Kidney (tissue), 14 donors: ENCODE data around the gene KRT82. TPM values are rescaled to one million over a fixed set of nuclear protein-coding genes. Genes with fewer than 3 reads are reported as not detected.

Source experiments
- DNase-seq, 5 donors: peaks; one replicate each; pipeline ENCODE4 v3.0.0-alpha.2; 2013 to 2020
- FAIRE-seq: peaks from 2 replicates; lab custom pipeline; 2012; peaks lifted over from hg19 to GRCh38; lab: Jason Lieb, UNC
- H3K27ac ChIP-seq, 2 donors: one replicate each; pipeline ENCODE4 v1.7.0; 2013; ENCODE audit warnings: low read depth in 2 of 2, low read length in 2 of 2, inconsistent platforms in 1 of 2
- H3K27me3 ChIP-seq: one replicate; pipeline ENCODE4 v1.7.1; 2013; ENCODE audit warnings: low read length, inconsistent platforms; ENCODE audit not compliant: control insufficient read depth, insufficient read depth
- H3K36me3 ChIP-seq, 3 donors: one replicate each; pipeline versions ENCODE4 v1.7.0 to v1.7.1; 2013; ENCODE audit warnings: low read length in 3 of 3, control low read depth in 1 of 3, inconsistent platforms in 1 of 3; ENCODE audit not compliant: insufficient read depth in 3 of 3, control insufficient read depth in 2 of 3
- H3K4me1 ChIP-seq, 3 donors: one replicate each; pipeline versions ENCODE4 v1.7.0 to v1.7.1; 2013; ENCODE audit warnings: low read length in 3 of 3, inconsistent platforms in 1 of 3, low read depth in 1 of 3; ENCODE audit not compliant: control insufficient read depth in 2 of 3, insufficient read depth in 2 of 3
- H3K4me3 ChIP-seq, 3 donors: one replicate each; pipeline versions ENCODE4 v1.7.0 to v1.8.1; 2013; ENCODE audit warnings: low read length in 3 of 3, control low read depth in 1 of 3, inconsistent platforms in 1 of 3
- H3K9ac ChIP-seq, 3 donors: one replicate each; pipeline versions ENCODE4 v1.7.0 to v1.7.1; 2013; ENCODE audit warnings: low read length in 3 of 3, control low read depth in 1 of 3, inconsistent platforms in 1 of 3
- H3K9me3 ChIP-seq, 3 donors: one replicate each; pipeline versions ENCODE4 v1.7.0 to v1.7.1; 2013; ENCODE audit warnings: low read length in 3 of 3, control low read depth in 1 of 3, inconsistent platforms in 1 of 3; ENCODE audit not compliant: control insufficient read depth in 2 of 3, insufficient read depth in 1 of 3
- intact Hi-C: fragments of 100-400 bp; cut with DNase I; formaldehyde crosslinking; loops from one replicate; pipeline ENCODE4 v1.11.1; 2022
- polyA plus RNA-seq: library from polyadenylated mRNA; stranded (reverse); fragments of 350-450 nt; fragmentation: Illumina TruSeq; extraction: RNeasy Lipid Tissue Mini Kit (QIAGEN cat#74804); gene quantifications from one replicate; pipeline ENCODE4 v1.2.3, GENCODE V29; 2014; ENCODE audit warnings: low read depth, low replicate concordance; ENCODE audit not compliant: insufficient read depth
- total RNA-seq: library from RNA; stranded (reverse); fragmentation: NEBNext Ultra II Directional; extraction: Animal tissue kit (Norgen Biotek cat#: 25700); gene quantifications from one replicate; pipeline ENCODE4 v1.2.1, GENCODE V29; 2021
- TF ChIP-seq, protein P1 (sequence below): IDR thresholded peaks from 3 replicates; pipeline ENCODE4 v1.5.1; 2012; ENCODE audit warnings: mild to moderate bottlenecking, moderate library complexity, borderline replicate concordance; ENCODE audit not compliant: insufficient read depth; ENCODE audit errors: extremely low read depth
- donor health status: control.
- donor health status: control.
- donor health status: control.
- donor health status: control.
- donor health status: control.
- donor health status: DM: yes; HTN: yes; CAD: no.
- donor health status: Normal renal cell carcinoma (clear cell type).

Gene KRT82
- total and polyA plus RNA-seq, 2 donors from 2014 or later = not detected

DNA sequence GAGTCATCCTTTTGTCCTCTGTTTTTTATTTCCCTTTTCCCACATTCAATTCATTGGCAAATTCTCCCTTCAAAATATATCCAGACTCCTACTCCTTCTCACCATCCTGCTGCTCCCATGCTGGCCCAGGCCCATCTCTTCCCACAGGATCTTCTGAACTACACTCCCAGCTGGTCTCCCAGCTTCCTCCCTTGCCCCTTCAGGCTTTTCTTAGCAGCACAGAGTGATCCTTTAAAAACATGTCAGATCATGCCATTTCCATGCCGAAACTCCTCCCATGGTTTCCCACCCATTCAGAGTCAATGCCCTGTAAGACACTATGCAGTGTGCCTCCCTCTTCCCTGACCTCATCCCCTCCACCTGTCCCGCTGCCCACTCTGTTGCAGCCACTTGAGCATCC is 18.3 kb downstream of the KRT82 start:
- Histone ChIP-seq H3K9me3 (no peaks in the 10 kb centered on the region), H3K36me3 (no peaks in the 10 kb centered on the region), H3K9ac (no peak overlapping the region), H3K27ac (no peak overlapping the region), H3K4me1 (no peaks in the 10 kb centered on the region), H3K4me3 (no peak overlapping the region), H3K27me3 (no peaks in the 10 kb centered on the region)
- TF ChIP-seq, protein P1, sequence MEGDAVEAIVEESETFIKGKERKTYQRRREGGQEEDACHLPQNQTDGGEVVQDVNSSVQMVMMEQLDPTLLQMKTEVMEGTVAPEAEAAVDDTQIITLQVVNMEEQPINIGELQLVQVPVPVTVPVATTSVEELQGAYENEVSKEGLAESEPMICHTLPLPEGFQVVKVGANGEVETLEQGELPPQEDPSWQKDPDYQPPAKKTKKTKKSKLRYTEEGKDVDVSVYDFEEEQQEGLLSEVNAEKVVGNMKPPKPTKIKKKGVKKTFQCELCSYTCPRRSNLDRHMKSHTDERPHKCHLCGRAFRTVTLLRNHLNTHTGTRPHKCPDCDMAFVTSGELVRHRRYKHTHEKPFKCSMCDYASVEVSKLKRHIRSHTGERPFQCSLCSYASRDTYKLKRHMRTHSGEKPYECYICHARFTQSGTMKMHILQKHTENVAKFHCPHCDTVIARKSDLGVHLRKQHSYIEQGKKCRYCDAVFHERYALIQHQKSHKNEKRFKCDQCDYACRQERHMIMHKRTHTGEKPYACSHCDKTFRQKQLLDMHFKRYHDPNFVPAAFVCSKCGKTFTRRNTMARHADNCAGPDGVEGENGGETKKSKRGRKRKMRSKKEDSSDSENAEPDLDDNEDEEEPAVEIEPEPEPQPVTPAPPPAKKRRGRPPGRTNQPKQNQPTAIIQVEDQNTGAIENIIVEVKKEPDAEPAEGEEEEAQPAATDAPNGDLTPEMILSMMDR = no peak
- FAIRE-seq (no peak), DNase-seq (no peak)
- intact Hi-C loops = loop anchor here (10.0 kb wide), 1 partner anchor 117 kb away; no protein-coding TSS in a partner anchor

DNA sequence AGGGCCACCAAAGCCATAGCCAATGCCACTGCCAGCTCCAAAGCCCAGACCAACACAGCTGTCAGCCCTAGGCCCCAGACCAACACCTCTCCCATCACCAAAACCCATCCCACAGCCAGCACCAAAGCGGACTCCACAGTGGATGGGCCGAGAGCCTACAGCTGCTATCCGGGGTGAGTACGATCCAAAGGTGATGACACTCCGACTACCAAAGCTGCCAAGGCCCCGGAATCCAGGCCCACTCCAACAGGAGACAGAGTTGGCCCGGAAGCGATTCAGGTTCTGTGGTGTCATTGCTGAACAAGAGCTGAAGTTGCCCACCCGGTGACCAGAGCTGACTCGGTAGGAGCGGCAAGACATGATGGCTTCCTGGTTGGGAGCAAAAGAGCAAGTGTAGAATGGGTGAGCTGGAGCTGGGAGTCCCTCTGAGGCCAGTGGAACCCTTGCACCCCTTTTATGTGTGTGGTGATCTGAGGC is 20.9 kb downstream of the KRT82 start, which contains the start of gene KRT84:
Gene KRT84, minus strand, starts transcription at position 427 of the 477 bp plus-strand sequence. Its CDS starts 67 bp downstream, at position 360.
- no peak for DNase-seq
- Histone ChIP-seq H3K27ac (no peak within 1 kb of the TSS), H3K27me3 (no peaks in the 10 kb centered on the region), H3K9ac (no peak within 1 kb of the TSS), H3K4me1 (no peaks in the 10 kb centered on the region), H3K9me3 (no peaks in the 10 kb centered on the region), H3K4me3 (no peak within 1 kb of the TSS), H3K36me3 (no peaks in the 10 kb centered on the region)
- intact Hi-C loops = loop anchor here (10.0 kb wide), 1 partner anchor 120 kb away; no protein-coding TSS in a partner anchor
- TF ChIP-seq, protein P1 = no peak
- FAIRE-seq = no peak

DNA sequence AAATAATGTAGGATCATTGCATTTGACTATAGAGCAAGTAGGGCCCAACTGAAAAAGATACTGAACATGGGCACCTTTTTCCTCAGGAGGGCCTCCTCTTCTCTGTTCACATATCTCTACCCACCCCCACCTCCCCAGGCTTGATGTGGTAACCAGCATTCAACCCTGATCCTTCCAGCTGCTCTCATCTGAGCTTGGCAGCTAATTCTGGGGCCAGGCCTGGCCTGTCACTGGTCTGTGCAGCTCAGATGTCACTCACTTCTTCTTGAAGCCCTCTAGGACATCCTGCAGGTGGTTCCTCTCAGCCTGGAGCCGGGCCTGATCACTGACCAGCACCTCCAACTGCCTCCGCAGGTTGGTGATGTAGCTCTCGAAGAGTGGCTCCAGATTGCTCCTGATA is 22.8 kb downstream of the KRT82 start:
- Histone ChIP-seq H3K27ac (no peak overlapping the region), H3K9me3 (no peaks in the 10 kb centered on the region), H3K4me1 (no peaks in the 10 kb centered on the region), H3K27me3 (no peaks in the 10 kb centered on the region), H3K36me3 (no peaks in the 10 kb centered on the region), H3K9ac (no peak overlapping the region), H3K4me3 (no peak overlapping the region)
- no peak for FAIRE-seq
- TF ChIP-seq, protein P1 = no peak
- intact Hi-C loops = loop anchor here (10.0 kb wide), 1 partner anchor 121 kb away; no protein-coding TSS in a partner anchor
- peak in 1 of 5 donors; percentile 28 for DNase-seq
